NCI-H2227 treated with DMSO at 0.1 percent for 48 hours (cell line): Measurements from ENCODE around the gene TMEM235.
A peak's percentile ranks its signal among the peaks of the same experiment; 100 is the strongest.
"Not testable (repeated sequence)": the region's sequence is repeated elsewhere in the genome, so short reads cannot be mapped to it uniquely, and the experiment has no call there.

Experiments
- DNase-seq: peaks from one replicate; lab custom pipeline; 2025; lab: John Stamatoyannopoulos, UW

Gene TMEM235

DNA sequence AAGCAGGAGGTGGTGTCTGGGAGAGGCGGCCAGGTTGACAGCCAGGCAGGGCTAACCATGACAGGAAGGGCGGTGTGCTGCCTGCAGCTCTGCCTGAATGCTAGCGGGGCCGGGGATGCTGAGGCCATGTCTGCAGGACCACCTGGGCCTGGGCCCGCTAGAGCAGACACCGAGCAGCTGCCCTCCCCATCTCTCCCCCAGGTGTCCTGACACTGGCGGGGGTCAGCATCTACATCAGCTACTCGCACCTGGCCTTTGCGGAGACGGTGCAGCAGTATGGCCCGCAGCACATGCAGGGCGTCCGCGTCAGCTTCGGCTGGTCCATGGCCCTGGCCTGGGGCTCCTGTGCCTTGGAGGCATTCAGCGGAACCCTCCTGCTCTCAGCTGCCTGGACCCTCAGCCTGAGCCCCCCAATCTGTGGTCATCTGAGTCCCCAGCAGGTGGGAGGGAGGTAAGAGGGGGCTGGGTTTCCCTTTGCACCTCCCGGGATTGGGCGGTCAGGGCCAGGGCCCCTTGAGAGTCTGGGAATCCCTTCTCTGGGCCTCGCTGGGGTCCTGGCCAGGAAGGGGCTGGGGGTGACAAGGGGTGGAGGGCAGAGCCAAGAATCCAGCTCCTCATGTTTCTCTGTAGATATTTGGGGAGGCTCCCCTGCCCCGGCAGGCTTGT, 7.5 kb downstream of the TMEM235 start:
- no peak for DNase-seq

DNA sequence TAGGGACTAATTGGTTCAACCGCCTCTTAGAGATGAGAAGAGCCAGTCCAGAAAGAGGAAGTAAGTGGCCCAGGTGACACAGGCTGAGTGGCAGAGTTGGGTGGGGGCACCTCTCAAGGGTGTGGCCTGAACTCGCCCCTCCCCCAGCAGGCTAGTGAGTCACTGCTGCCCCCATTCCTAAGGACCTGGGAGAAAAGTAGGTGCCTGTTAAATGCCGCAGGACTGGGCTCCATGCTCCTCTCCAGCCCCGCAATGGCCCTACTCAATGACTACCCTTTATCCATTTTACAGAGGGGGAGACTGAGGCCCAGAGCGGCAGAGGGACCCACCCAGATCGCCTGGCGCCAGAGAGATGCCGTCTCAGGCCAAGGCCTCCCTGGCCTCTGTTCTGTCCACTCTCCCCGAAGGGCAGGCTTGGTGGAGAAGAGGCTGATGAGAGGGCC, 8.1 kb downstream of the TMEM235 start:
- no peak for DNase-seq

DNA sequence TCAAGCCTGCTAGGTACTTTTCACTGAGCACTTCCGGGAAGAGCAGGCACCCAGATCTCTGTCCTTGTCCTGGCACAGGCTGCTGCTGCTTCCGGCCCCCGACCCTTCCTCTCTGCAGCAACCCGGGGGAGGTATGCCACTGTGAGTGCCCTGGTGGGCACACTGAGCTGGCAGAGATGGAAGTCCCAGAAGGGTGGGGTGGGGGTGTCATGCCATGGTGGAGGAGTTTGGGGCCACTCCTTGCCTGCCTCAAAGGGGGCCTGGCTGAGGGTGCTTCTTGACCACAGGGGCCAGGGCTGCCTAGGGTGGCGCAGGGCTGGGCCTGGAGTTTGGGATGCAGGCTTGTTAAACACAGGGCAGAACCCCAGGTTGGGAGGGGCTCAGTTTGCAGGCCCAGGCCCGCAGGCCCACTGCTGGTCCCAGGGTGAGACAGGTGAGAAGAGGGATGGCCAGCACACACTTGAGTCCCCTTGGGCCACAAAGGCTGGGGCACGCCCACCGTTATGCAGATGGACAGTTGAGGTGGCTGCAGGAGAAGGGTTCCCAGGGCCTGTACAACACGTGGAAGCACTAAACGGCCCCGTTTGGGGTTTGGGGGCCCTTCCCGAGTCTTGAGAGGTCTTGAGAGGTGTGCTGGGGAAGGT, 8.7 kb downstream of the TMEM235 start:
- DNase-seq = no peak

DNA sequence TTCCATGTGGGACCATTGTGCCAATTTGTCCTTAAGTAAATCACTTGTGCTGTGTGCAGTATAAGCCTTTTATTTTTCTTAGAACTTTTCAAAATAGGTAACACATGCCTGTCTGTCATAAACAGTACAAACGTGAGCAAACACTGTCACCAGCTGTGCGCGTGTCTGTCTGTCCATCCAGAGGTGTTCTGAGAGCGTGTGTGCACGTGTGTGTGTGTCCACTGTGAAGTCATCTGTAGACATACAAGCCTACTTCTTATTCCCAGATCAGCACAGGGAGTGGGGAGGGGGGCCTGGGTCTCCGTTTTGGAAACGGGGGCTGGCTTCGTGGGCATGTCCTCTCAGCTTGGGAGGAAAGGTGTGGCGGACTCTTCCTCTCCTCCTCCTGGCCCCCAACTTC, 9.4 kb downstream of the TMEM235 start:
- no peak for DNase-seq

DNA sequence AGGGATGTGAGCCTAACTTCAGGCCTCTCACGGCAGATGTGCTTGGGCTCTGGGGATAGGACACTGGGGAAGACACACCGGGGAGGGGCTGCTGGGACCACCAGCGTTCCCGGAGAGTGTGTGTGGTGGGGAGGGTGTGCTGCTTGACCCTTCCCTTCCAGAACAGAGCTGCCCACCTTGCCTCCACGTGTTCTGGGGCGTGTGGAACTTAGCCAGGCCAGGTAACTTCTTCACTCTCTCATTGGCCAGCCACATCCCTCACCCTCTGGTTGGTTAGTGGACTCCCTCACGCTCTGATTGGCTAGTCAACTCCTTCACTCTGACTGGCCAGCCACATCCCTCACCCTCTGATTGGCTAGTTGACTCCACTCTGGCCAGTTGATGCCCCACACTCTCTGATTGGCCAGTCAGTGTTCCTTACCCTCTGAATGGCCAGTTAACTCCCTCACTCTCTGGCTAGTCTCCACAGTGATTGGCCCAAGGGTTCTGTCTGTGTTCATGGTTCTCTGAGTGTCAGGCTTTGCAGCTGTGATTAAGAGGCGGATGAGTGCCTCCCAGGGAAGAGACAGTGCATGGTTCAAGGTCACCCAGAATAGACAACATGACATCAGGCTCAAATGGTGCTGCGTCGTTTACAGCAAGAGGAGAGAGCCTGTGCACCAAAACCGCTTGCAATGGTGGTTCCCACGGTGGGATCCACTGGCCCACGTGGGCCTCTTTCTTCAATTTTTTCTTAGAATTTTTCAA, 10.0 kb downstream of the TMEM235 start:
- no peak for DNase-seq

DNA sequence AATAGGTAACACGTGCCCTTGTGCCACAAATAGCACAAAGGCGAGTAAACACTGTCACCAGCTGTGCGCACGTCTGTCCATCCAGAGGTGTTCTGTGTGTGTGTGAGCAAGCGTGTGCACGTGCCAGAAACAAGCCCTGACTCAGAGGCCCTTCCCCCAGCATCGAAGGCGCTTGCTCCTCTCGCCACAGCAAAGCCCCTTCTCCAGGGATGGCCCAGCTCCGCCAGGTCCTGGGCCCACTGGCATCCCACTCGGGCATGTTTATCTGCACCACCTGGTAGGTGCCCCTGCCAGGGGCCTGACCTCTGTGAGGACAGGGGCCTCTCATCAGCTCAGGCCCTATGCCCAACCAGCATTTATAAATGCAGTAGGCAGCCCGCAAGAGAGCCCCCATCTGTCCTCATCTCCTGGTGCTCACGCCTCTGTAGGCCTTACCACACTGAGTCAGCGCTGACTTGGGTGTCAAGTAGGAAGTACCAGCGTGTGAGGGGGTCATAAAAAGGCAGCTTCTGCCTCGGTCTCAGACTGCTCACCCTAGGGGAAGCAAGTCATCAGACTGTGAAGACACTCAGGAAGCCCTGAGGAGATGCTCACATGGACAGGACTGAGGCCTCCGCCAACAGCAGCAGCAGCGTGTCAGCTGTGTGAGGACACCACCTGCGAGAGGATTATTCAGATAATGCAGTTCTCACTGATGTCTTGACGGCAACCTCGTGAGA, 10.8 kb downstream of the TMEM235 start:
- DNase-seq = no peak

DNA sequence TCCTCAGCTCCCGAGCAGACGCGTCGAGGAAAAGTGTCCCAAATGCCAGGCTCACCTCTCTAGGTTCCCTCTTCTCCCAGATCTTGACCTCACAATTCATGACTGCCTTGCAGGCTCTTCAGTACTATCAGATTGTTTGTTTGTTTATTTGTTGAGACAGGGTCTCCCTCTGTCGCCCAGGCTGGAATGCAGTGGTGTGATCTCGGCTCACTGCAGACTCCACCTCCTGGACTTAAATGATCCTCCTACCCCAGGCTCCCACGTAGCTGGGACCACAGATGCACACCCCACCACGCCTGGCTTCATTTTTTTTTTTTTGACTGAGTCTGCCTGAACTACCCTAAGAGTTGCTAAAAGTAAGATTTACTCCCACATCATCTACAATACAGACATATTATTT, 15.9 kb downstream of the TMEM235 start:
- DNase-seq = no peak

DNA sequence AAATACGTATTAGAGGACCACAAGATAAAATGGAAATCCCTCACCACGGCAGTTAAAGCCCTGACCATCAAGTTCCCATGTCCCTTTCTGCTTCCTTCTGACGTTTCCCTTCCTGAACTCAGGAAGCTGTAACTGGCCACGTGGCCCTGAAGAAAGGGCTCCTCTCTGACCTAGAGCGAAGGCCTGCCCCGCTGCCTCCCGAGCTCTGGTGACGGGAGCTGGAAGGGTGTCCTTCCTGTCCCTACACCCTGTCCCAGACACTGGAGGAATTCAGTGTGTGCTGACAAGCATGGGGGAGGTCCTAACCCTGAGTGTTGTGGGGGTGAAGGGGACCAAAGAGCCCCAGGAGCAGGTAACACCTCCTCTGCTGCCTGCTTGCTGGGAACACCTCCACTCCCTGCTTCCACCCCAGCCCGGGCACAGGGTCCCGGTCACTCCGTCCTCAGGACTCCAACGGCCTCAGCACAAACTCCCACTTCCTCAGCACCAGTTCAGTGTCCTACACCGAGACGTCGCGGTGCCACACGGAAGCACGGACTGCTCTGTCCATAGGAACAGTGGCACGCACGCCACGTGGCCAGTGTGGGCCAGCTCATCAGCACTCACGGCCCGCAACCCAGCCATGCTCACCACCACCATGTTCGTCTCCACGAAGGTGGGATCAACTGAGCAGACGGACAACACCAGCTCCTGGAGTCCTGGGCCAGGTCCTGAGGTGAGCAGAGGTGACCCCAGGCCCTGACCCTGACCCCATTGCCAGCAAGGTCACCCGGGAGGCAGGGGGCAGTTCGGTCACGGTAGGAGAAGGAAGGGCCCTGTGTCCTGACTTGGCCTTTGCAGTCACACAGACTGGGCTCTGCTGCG, 16.9 kb downstream of the TMEM235 start:
- no peak for DNase-seq

DNA sequence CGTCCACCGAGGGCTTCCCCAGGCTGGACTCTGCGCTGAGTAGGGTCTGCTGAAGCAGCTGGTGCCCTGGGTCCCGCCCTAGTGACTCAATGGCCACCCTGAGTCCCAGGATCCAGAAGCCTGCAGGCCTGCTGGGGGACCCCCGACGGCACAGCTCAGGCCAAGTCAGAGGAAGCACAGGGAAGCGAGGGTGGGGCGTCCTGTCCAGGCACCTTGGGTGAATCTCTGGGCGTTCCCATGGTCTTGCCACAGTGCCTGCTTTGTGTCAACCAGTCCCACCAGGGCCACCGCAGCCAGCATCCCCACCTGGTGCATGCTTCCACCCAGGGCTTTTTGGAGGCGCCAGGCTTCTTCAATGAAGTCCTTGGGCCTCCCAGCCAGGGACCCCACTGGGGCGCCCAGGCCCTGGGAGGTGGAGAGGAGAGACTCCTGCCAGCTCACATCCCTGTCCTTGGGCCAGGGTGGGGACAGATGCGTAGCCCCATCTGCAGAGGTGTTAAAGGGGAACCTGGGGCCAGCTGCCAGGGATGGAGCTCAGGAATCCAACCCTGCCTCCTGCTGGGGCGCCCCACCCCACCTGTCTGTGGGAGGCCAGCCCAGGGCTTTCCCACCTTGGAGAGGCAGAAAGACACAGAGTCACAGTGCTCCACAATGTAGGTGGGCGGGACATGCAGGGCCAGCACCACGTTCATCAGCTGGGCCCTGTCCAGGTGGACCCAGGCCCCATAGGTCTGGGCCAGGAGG, 17.8 kb downstream of the TMEM235 start:
- DNase-seq = no peak

DNA sequence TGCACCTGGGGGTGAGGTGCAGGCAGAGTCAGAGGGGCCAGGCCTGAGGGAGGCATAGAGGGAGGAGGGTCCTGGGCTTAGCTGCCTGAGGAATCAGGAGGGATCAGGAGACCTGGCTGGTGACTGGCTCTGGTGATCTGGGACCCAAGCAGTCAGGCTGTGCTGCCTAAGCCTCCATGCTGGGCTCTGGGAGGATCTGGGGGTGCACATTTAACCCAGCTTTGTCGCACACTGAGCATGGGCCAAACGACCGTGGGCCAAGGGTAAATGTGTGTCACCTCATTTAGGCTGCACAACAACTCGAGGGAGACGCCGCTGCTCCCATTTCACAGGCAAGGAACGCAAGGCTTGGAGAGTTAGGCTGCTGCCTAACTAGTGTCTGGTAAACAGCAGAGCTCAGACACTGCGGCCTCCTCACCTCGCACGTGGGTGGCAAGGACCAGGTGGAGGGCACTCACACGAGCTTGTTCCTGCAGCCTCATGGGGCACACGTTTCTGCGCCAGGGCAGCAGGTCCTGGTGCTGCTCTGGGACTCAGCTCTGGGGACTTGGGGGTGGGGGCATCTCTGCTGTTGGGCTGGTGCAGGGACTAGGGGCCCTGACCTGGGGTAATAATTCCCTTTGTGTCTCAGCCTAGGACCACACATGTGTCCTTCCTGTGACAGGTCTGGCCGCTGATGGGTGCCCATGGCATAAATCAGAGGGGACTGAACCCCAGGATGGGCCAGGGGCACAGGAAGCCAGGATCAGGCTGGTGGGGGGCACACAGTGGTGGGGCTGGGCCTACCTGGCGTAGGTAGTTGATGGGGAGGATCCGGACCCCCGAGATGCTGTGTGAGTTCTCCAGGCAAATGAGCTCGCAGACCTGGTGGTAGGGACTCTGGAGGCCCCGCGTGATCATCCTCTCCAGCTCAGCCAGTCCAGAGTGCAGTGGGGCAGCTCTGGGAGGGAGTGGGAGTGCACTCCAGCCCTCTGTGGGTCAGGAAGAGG, 18.7 kb downstream of the TMEM235 start:
- DNase-seq = no peak

DNA sequence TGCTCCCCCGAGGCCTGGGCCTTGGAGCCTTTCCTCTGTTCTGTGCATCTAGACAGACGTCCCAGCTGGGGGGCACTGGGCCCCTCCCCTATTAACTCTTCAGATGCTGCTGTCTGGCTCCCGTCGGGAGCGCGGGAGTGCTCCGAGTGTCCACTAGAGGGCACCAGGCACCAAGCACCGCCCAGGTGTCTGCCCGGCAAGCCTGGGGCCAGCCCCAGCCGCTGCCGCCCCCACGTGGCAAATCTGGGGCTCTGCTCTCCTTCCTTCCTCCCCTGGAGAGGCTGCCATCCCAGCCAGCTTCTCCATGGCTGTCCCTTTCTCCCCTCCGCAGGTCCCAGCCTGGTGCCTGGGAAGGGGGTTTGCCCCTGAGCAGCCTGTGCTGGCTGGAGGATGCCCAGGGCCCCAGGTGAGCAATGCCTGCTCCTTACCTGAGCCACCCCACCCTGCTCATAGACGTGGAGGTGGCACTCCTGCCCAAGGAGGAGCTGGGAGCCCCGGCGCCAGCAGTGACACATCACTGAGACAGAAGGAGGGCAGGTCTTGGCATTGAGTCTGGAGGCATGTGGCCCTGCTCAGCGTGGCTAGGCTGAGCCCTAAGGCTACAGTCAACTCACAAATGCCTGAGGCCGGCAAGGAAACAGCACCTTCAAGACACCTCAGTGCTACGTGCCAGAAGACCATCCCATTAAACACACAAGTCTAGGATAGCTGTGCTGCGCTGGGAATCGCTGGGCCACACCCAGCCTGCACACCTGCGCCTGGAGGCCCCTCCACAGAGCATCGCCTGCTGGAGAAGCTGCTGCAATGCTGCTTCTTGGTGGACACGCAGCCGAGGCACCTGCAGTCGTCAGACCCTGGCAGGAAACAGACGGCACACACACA, 19.7 kb downstream of the TMEM235 start:
- peak; percentile 91 for DNase-seq

DNA sequence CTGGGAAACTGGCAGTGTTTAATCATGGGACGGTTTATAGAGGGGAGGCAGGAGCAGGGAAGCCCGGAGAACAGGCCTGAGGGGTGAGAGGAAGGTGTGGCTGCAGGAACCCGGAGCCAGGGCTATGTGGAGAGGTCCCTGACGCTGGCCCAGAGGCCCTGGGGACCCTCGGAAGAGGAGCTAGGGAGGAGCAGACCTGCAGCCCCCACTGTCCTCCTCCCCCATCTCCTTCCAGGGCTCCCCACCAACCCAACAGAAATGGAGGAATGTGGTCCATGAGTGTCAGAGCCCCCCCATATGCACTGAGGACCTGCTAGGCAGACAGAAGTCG, 20.3 kb downstream of the TMEM235 start:
- no peak for DNase-seq

DNA sequence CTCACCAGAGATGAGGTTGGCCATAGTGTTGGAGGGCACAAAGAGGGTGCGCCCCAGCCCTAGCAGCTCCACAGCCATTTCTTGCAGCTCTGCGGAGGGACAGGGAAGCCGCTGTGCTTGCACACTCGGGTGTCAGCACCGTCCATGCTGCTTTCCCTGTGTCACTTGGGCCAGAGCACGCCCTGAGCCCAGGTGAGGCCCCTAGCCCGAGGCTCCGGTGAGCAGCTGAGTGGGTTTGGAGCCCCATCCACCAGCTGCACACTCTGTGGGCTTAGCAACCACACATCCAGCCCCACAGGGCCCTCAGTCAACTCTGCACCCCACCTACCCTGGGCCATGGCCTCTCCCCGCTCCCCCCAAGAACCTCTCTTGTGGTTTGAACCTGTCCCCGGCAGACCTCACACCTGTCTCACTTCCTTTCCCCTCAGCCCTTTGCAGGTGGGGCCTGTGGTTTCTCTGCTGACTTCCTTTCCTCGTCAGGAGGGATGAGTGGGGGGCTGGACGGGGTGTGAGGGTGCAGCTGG, 20.7 kb downstream of the TMEM235 start:
- DNase-seq = no peak

DNA sequence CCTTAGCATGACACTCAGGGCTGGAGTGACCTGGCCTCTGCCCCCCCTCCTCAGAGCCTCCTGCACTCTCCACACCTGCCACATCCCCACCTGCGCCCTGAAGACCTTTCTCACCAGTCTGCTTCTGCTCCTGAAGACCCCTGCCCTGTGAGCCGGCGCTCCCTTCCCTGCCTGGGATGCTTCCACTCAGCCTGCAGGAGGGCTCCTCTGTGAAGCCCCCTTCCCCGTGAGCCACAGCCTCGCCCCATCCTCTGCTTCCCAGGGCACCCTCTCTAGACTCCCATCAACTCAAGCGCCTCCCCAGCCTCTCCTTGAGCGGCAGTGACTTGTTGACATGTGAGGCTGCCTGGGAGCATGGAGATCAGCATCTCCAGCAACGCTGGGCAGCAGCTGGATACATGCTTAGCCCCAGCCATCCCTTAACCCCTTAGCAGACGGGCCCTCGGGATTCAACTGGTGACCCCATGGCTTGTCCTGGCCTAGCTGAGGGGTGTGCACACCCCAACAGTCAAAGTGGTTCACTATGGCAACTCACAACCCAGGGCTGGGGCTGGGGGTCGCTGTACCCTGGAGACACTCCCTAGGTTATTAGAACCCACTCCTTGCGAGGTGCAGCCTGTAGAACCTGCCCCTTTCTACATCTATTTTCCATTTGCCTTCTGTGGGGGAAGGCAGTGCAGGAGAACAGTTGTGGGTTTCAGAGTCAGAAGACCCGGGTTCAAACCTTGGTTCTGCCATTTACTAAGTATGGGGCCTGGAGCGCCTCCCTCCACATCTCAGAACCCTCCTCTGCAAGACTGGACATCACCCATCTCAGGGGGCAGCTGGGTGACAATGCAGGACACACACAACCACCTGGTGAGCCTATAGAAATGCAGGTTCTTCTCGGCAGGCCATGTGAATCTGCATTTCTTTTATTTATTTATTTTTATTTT, 21.5 kb downstream of the TMEM235 start:
- no peak for DNase-seq

DNA sequence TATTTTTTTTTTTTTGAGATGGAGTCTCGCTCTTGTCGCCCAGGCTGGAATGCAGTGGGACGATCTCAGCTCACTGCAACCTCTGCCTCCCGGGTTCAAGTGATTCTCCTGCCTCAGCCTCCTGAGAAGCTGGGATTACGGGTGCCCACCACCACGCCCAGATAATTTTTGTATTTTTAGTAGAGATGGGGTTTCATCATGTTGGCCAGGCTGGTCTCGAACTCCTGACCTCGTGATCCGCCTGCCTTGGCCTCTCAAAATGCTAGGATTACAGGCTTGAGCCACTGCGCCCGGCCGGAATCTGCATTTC, 22.2 kb downstream of the TMEM235 start:
- DNase-seq = not testable (repeated sequence)

DNA sequence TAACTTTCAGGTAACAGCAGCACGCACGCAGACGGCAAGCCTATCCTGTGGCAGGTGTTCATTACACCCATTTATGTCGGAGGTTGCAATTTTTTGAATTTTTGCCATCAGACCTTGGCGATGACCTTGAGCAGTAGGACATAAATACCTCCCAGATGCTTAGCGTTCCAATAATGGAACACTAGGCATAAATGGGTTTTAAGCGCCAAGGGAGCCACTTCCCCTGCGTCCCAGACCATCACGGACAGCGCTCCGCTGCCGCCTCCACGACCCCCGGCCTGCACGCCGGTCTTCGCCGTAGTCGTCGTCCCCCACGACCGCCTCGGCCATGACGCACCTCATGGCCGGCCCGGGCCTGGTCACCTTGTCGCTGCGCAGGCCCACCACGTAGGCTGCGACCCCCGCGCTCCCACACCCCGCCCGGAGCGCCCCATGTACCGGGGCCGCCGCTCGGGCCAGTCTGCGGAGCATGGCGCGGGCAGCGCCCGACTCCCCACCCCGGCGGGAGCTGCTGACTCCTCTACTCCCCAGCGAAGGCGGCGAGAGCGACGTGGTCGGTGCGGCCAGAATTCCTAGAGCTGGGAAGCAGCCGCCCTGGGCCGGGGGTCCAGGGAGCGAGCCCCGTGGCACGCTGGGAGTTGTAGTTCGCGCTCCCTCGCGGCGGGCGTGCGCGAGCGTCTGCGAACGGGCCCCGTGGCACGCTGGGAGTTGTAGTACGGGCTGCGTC, 22.7 kb downstream of the TMEM235 start:
- peak; percentile 89 for DNase-seq
